Ammon's horn (tissue), 1 donor: ENCODE data around the gene TNNI2.

Experiments
- DNase-seq: peaks from one replicate; pipeline ENCODE4 v3.0.0-alpha.2; 2016; ENCODE audit warnings: low spot score

The TNNI2 gene

GRCh38 chr11:1821562-1821961 is 17.2 kb upstream of the TNNI2 start:
- DNase-seq, result no peak

- DNase-seq, result no peak
Measured at GRCh38 chr11:1822648-1823375, 16.0 kb upstream of the TNNI2 start.

GRCh38 chr11:1823376-1824220 is 15.2 kb upstream of the TNNI2 start:
- no peak for DNase-seq

DNA sequence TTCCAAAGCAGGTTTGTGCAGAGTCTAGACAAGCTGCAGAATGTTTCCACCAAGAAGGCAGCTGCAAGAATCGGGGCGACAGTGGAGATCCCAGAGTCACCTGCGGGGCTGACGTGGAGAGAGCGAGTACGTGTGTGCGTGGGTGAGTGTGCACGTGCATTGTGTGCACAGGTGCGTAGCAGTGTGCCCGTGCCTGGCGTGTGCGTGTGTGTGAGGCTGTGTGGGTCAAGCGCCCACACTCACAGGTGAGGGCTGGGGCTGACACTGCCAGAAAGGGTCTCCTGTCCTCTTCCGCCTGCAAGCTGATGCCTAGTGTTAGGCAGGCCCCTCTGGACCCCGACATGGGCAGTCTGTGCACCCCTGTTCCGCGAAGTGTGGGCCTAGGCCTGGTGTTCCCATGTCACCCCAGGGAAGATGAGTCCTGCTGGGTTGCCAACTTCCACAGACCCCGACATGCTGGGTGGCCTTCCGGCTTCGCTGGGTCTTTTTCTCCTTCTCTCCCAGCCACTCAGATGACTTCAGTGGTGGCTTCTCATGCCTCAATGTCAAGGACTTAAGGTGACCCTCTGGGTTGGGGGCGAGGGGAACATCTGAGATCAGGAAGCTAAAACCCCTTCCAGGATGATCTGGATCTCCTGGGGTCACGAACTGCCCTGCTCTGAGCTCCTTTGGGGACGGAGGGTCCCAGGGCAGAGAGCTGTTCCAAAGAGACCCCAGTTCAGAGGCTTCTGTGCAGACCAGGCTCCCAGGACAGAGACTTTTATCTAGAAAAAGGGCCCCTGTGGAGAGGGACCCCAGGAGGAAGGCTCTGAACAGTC is 14.4 kb upstream of the TNNI2 start:
- no peak for DNase-seq

DNA sequence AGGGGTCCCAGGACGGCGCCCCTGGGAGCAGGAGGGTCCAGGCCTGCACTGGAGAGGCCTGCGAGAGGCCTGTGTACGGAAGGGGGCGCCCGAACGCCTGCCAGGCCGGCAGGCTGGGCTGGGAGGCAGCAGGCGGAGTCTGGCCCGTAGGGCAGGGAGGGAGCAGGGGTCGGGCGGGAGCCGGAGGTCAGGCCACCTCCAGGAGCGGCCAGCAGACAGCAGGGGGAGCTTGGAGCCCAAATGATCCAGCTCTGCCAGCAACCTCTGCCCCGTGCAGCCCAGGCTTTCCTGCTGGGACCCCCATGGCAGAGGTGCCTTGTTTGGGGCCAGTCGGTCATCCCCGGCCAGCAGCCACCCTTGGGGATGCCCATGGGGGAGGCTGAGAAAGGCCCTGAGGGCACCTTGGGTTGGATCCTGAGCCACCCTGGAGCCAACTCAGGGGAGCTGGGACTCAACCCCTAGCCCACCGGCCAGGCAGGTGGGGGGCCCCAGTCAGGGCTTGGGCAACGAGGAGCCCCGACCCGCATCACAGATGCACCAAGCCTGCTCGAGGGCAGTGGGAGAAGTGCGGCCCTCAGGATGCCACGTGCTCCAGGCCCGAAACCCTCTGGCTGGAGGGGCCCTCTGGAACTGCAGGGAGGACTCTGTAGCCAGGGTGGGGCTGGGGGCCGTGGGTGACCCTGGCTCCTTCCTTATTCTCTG is 13.6 kb upstream of the TNNI2 start:
- no peak for DNase-seq

DNA sequence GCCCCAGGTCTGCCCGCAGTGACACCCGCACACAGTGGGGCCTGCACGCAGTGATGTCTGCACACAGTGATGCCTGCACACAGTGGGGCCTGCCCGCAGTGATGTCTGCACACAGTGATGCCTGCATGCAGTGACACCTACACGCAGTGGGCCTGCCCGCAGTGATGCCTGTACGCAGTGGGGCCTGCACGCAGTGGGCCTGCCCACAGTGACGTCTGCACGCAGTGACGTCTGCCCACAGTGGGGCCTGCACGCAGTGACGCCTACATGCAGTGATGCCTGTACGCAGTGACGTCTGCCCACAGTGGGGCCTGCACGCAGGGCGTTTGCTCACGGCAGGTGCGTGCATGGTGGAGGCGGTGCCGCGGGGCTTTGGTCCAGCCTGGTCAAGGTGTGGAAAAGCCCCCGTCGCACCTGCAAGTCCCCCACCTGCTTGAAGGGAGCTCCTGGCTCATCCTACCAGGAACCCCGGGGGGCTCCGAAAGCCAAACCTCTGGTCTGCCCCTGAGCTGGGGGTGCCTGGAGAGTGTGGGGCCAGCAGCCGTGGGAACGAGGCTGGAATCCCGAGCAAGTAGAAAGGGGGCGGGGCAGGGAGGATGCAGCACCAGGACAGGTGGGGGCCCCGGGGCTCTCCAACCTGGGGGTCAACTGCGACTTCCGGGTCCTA is 12.9 kb upstream of the TNNI2 start:
- DNase-seq, result no peak

DNA sequence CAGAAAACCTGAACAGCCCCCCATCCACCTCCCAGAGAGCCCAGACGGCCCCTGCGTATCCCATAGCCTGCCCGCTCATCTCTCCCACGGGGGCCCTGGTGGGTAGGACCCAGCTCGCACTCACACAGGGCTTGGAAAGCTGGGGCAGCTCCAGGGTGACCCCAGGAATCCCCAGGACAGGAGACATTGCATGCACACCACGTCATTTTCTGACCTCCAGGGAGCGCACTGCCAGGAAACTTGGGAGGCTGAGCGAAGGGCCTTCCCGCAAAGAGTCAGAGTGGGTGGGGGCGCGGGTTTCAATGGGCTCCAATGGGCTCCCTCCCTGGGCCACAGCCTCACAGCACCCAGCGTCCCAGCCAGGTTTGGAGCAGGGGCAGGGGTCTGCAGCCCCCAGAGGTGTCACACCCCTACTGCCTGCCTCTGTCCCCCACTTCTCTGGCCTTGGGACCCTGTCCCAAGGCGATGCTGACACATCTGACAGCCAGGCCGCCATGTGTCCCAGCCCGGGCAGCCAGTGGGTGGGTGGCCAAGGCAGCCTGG is 12.2 kb upstream of the TNNI2 start:
- no peak for DNase-seq

DNA sequence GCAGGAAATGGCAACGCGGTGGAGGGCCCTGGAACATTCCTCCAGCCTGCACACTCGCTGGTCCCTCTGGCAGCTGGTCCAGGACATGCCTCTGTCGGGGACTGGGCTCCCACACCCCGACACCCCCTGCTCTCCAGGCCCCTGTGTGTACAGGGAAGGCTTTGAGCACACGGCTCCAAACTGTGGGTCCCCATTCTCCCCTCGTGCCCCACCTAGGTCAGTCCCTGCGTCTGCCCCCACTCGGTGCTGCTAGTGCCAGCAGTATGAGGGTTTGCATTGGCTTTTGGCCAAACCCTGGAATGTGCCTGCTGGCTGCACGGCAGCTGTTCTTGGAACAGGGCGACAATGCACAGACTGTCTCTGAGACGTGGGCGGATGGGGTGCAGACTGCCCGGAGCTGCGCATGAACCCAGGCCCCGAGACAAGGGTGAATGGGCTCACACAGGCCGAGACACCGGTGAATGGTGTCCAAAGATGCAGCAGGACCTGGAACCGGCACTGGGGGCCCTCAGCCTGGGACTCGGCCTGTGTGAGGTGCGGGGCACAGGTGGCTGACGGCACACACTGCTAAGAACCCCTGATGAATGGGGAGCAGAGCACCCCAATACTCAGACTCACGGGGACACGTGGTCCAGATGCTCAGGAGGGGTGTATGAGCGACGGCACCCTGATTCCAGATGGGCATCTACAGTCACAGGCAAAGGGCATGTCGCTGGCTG is 11.5 kb upstream of the TNNI2 start:
- DNase-seq, result peak; percentile 80

GRCh38 chr11:1827931-1828330 is 10.8 kb upstream of the TNNI2 start:
- no peak for DNase-seq

- no peak for DNase-seq
Measured at GRCh38 chr11:1828542-1828941, 10.2 kb upstream of the TNNI2 start.

- no peak for DNase-seq
Measured at GRCh38 chr11:1829039-1829820, 9.6 kb upstream of the TNNI2 start.

DNA sequence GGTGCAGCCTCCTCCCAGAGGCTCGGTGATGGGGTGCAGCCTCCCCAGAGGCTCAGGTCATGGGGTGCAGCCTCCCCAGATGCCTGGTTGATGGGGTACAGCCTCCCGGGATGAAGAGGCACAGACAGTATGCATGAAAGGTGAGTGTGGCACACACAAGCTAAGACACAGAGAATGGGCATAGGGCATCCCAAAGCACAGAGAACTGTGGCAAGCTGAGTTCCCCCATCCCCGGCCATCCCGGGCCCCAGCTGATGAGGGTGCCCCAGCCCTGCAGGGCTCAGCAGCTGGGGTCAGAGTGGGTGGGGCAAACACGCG is 8.8 kb upstream of the TNNI2 start:
- no peak for DNase-seq

DNA sequence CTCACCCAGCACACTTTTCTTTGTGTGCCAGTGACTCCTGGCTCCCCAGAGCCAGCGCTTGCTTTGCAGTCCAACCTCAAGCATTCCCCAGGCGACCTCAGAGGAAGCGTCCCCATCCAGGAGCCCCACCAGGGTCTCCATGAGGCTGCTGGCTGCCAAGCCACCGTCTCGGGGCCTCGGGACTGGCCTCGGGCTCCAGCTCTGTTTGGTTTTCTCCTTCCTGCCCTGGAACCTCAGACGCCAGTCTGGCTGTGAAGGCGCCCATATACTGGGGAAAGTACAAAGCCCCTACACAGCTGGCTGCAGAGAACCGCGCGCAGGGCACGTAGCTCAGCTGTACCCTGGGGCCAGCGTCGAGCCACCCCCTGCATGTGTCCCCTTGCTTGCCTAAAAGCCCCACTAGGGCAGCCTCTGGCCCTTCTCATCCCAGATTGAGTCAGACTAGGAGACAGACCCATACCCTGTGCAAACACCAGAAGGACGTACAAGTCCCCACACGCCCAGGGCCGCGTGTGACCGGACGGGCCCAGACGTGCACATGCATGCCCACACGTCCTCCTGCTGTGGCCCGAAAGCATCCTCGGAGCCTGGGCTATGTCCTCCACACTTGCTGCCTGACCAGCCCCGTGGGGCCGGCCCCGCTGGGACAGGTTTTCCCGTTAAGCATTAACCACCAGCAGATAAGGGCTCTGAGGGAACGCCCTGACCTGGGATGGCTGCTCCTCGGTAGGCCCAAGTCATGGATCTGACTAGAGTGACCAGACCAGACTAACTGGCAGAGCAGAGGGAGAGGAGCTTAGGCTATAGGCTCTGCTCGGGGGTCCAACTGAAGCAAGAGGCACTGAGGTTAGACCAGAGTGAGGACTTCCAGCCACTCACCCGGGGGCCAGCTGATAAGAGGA is 8.2 kb upstream of the TNNI2 start:
- DNase-seq, result no peak

GRCh38 chr11:1831338-1832210 is 7.2 kb upstream of the TNNI2 start:
- no peak for DNase-seq

- DNase-seq, result peak; percentile 40
Measured at GRCh38 chr11:1832211-1832919, 6.4 kb upstream of the TNNI2 start.

- DNase-seq, result no peak
Measured at GRCh38 chr11:1832920-1833295, 5.9 kb upstream of the TNNI2 start.

- no peak for DNase-seq
Measured at GRCh38 chr11:1834062-1834610, 4.6 kb upstream of the TNNI2 start.
